ENCODE data around the gene FGGY. TPM values are rescaled to one million over a fixed set of nuclear protein-coding genes. Genes with fewer than 3 reads are reported as not detected.

The FGGY gene
- total RNA-seq, 2 donors from 2014 or later, result 16.0 to 21.8 TPM

- Histone ChIP-seq H3K27me3 (no peaks in the 10 kb centered on the region), H3K4me3 (no peak overlapping the region), H3K4me1 (no peaks in the 10 kb centered on the region), H3K9me3 (peaks cover 0 to 11% of the 10 kb centered on the region in 2 donors), H3K27ac (no peak overlapping the region), H3K36me3 (no peaks in the 10 kb centered on the region)
- no peak for TF ChIP-seq CTCF (IDR thresholded peaks at IDR 0.05)
- DNase-seq (ENCODE audit: low spot score), result no peak
Observed at GRCh38 chr1:59560807-59561450, 264.0 kb downstream of the FGGY start.

GRCh38 chr1:59561796-59562195 lies 264.9 kb downstream of the FGGY start:
- Histone ChIP-seq H3K9me3 (peaks cover 0 to 11% of the 10 kb centered on the region in 2 donors), H3K36me3 (no peaks in the 10 kb centered on the region), H3K4me1 (no peaks in the 10 kb centered on the region), H3K4me3 (no peak overlapping the region), H3K27me3 (no peaks in the 10 kb centered on the region), H3K27ac (no peak overlapping the region)
- DNase-seq (ENCODE audit: low spot score), result no peak
- no peak for TF ChIP-seq CTCF (IDR thresholded peaks at IDR 0.05)

GRCh38 chr1:59564192-59564891 lies 267.4 kb downstream of the FGGY start:
- Histone ChIP-seq H3K27me3 (no peaks in the 10 kb centered on the region), H3K27ac (no peak overlapping the region), H3K9me3 (no peaks in the 10 kb centered on the region), H3K36me3 (no peaks in the 10 kb centered on the region), H3K4me3 (no peak overlapping the region), H3K4me1 (no peaks in the 10 kb centered on the region)
- DNase-seq (ENCODE audit: low spot score), result no peak
- TF ChIP-seq CTCF (IDR thresholded peaks at IDR 0.05), result no peak

- Histone ChIP-seq H3K4me3 (no peak overlapping the region), H3K27ac (no peak overlapping the region), H3K27me3 (no peaks in the 10 kb centered on the region), H3K4me1 (no peaks in the 10 kb centered on the region), H3K9me3 (no peaks in the 10 kb centered on the region), H3K36me3 (no peaks in the 10 kb centered on the region)
- no peak for DNase-seq (ENCODE audit: low spot score)
- no peak for TF ChIP-seq CTCF (IDR thresholded peaks at IDR 0.05)
Observed at GRCh38 chr1:59565611-59566410, 268.9 kb downstream of the FGGY start.

- no peak for DNase-seq (ENCODE audit: low spot score)
- Histone ChIP-seq H3K4me3 (no peak overlapping the region), H3K27me3 (no peaks in the 10 kb centered on the region), H3K36me3 (no peaks in the 10 kb centered on the region), H3K4me1 (no peaks in the 10 kb centered on the region), H3K9me3 (no peaks in the 10 kb centered on the region), H3K27ac (no peak overlapping the region)
- TF ChIP-seq CTCF (IDR thresholded peaks at IDR 0.05), result peak in 1 of 2 donors; percentile 37
Observed at GRCh38 chr1:59568158-59568935, 271.5 kb downstream of the FGGY start.
